ENCODE results near the gene FANCD2.

The FANCD2 gene

GRCh38 chr3:10093678-10094077, 67.4 kb downstream of the FANCD2 start:
- Histone ChIP-seq H3K9me3 (no peaks in the 10 kb centered on the region), H3K4me1 (ENCODE audit: control insufficient read depth in 1 of 2, insufficient read depth in 1 of 2, low read depth in 1 of 2, low read length in 1 of 2) (no peaks in the 10 kb centered on the region), H3K27me3 (no peaks in the 10 kb centered on the region), H3K36me3 (peaks cover 80% of the 10 kb centered on the region), H3K27ac (no peak overlapping the region), H3K4me3 (ENCODE audit: low read depth in 1 of 2, low read length in 1 of 2) (no peak overlapping the region)
- TF ChIP-seq CTCF (IDR thresholded peaks at IDR 0.05) = no peak

- Histone ChIP-seq H3K4me1 (ENCODE audit: control insufficient read depth in 1 of 2, insufficient read depth in 1 of 2, low read depth in 1 of 2, low read length in 1 of 2) (no peaks in the 10 kb centered on the region), H3K4me3 (ENCODE audit: low read depth in 1 of 2, low read length in 1 of 2) (no peak overlapping the region), H3K27me3 (no peaks in the 10 kb centered on the region), H3K36me3 (peaks cover 62% of the 10 kb centered on the region), H3K27ac (no peak overlapping the region), H3K9me3 (no peaks in the 10 kb centered on the region)
- no peak for TF ChIP-seq CTCF (IDR thresholded peaks at IDR 0.05)
These were observed 72.8 kb downstream of the FANCD2 start for GRCh38 chr3:10099041-10099440.

- Histone ChIP-seq H3K4me3 (ENCODE audit: low read depth in 1 of 2, low read length in 1 of 2) (no peak overlapping the region), H3K27me3 (no peaks in the 10 kb centered on the region), H3K9me3 (no peaks in the 10 kb centered on the region), H3K4me1 (ENCODE audit: control insufficient read depth in 1 of 2, insufficient read depth in 1 of 2, low read depth in 1 of 2, low read length in 1 of 2) (no peaks in the 10 kb centered on the region), H3K27ac (no peak overlapping the region), H3K36me3 (no peaks in the 10 kb centered on the region)
- no peak for TF ChIP-seq CTCF (IDR thresholded peaks at IDR 0.05)
These were observed 80.7 kb downstream of the FANCD2 start for GRCh38 chr3:10106919-10107318.

- H3K9me3 ChIP-seq = no peaks in the 10 kb centered on the region
- no peak for TF ChIP-seq CTCF (IDR thresholded peaks at IDR 0.05)
- H3K4me3 ChIP-seq (ENCODE audit: low read depth in 1 of 2, low read length in 1 of 2) = no peak within 1 kb of the TSS
- H3K27me3 ChIP-seq = no peaks in the 10 kb centered on the region
- H3K36me3 ChIP-seq = no peaks in the 10 kb centered on the region
- H3K4me1 ChIP-seq (ENCODE audit: control insufficient read depth in 1 of 2, insufficient read depth in 1 of 2, low read depth in 1 of 2, low read length in 1 of 2) = no peaks in the 10 kb centered on the region
- no peak within 1 kb of the TSS for H3K27ac ChIP-seq
These were observed 81.9 kb downstream of the FANCD2 start, which contains the start of gene FANCD2OS for GRCh38 chr3:10108091-10108490. Gene FANCD2OS, minus strand, starts transcription at chr3:10108255. Its CDS starts 3,481 bp downstream, at chr3:10104774.

GRCh38 chr3:10115326-10116137, 89.3 kb downstream of the FANCD2 start, which contains the start of gene BRK1:
Gene BRK1, plus strand, starts transcription at chr3:10115675. Its CDS starts 27 bp downstream, at chr3:10115702.
- peak; percentile 37 for TF ChIP-seq CTCF (IDR thresholded peaks at IDR 0.05)
- Histone ChIP-seq H3K27ac (peak within 1 kb of the TSS; percentile 86), H3K36me3 (peaks cover 3% of the 10 kb centered on the region), H3K9me3 (no peaks in the 10 kb centered on the region), H3K27me3 (no peaks in the 10 kb centered on the region), H3K4me1 (ENCODE audit: control insufficient read depth in 1 of 2, insufficient read depth in 1 of 2, low read depth in 1 of 2, low read length in 1 of 2) (peaks cover 20 to 21% of the 10 kb centered on the region in 2 experiments), H3K4me3 (ENCODE audit: low read depth in 1 of 2, low read length in 1 of 2) (peak within 1 kb of the TSS; percentile 85)
